BE2C (cell line): Measurements from ENCODE around the gene RAB40B.

ENCODE experiments used
- DNase-seq: peaks from one replicate; pipeline ENCODE4 v3.0.0-alpha.2; 2020
- H3K27me3 ChIP-seq: fragments of 250-450 bp; sonication (Bioruptor Pico); 2 replicates; pipeline ENCODE4 v1.5.1; 2020; ENCODE audit warnings: mild to moderate bottlenecking
- H3K36me3 ChIP-seq: fragments of 250-450 bp; sonication (Bioruptor Pico); 2 replicates; pipeline ENCODE4 v1.5.1; 2020; ENCODE audit warnings: mild to moderate bottlenecking
- H3K4me1 ChIP-seq: fragments of 250-450 bp; sonication (Bioruptor Pico); 2 replicates; pipeline ENCODE4 v1.5.1; 2020
- H3K4me3 ChIP-seq: 2 replicates; pipeline ENCODE4 v1.5.1; 2011; ENCODE audit warnings: low read depth, low read length
- H3K9me3 ChIP-seq: fragments of 250-450 bp; sonication (Bioruptor Pico); 2 replicates; pipeline ENCODE4 v1.5.1; 2020
- TF ChIP-seq, protein P1 (sequence below): IDR thresholded peaks from 2 replicates; pipeline ENCODE4 v1.5.1; 2012; ENCODE audit warnings: mild to moderate bottlenecking, low read depth, low read length

RAB40B gene

DNA sequence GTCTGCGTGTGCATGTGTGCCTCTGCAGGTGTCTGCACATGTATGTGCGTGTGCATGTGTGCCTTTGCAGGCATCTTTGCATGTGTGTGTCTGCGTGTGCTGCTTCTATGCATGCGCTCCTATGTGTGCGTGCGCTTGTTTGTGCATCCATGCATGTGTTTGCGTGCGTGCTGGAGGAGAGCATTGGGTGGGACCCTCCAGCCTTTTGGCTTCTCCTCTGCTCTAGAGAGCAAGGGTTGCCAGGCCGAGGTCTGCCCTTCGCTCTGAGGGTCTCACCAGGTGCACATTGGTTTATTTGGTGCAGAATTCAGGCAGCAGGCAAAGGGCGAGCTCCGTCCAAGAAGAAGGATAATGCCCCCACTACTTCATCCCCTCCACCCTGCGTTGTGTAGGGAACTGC is 1.1 kb upstream of the RAB40B start:
- Histone ChIP-seq H3K4me1 (no peaks in the 10 kb centered on the region), H3K27me3 (peaks cover 6% of the 10 kb centered on the region; the same call in 1 of the 2 replicates), H3K36me3 (no peaks in the 10 kb centered on the region), H3K4me3 (no peak overlapping the region), H3K9me3 (no peaks in the 10 kb centered on the region)
- DNase-seq: no peak
- TF ChIP-seq, protein P1, sequence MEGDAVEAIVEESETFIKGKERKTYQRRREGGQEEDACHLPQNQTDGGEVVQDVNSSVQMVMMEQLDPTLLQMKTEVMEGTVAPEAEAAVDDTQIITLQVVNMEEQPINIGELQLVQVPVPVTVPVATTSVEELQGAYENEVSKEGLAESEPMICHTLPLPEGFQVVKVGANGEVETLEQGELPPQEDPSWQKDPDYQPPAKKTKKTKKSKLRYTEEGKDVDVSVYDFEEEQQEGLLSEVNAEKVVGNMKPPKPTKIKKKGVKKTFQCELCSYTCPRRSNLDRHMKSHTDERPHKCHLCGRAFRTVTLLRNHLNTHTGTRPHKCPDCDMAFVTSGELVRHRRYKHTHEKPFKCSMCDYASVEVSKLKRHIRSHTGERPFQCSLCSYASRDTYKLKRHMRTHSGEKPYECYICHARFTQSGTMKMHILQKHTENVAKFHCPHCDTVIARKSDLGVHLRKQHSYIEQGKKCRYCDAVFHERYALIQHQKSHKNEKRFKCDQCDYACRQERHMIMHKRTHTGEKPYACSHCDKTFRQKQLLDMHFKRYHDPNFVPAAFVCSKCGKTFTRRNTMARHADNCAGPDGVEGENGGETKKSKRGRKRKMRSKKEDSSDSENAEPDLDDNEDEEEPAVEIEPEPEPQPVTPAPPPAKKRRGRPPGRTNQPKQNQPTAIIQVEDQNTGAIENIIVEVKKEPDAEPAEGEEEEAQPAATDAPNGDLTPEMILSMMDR: no peak

DNA sequence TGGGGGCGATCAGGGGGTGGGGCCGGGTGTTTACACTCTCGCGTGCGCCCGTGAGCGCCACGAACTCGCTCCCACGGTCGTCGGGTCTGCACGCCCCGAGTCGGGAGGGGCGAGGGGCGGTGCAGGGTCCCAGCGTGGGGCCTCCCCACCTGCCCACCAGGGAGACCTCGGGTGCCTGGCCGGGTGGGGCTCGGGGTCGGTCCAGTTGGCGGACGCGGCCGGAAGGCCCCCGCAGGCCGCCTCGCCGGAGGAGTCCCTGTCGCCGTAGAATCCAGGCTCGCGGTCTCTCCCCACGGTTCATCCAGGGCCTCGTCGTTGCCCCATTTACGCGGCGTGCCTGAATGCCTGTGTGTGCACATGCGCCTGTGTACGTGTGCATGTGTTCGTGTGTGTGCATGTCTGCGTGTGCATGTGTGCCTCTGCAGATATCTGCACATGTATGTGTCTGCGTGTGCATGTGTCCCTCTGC is 510 bp upstream of the RAB40B start:
- no peak for DNase-seq
- Histone ChIP-seq H3K4me1 (no peaks in the 10 kb centered on the region), H3K27me3 (peaks cover 6% of the 10 kb centered on the region; the same call in 1 of the 2 replicates), H3K36me3 (no peaks in the 10 kb centered on the region), H3K4me3 (peak overlapping the region; percentile 66), H3K9me3 (no peaks in the 10 kb centered on the region)
- TF ChIP-seq, protein P1: no peak

DNA sequence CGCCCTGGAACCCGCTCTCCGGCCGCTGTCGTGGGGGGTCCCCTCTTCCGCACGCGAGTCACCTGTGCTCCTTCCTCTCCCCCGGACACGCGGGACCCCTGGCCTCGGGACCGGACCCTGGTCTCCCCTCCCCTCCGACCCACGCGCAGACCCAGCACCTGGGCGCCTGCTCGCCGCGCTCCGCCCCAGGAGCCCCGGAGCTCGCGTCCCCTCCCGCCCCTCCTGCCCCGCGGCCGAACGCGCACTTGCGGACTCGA is 762 bp downstream of the RAB40B start:
- Histone ChIP-seq H3K36me3 (no peaks in the 10 kb centered on the region), H3K27me3 (peaks cover 6% of the 10 kb centered on the region; the same call in 1 of the 2 replicates), H3K9me3 (no peaks in the 10 kb centered on the region), H3K4me3 (peak overlapping the region; percentile 55), H3K4me1 (no peaks in the 10 kb centered on the region)
- TF ChIP-seq, protein P1: no peak
- no peak for DNase-seq

DNA sequence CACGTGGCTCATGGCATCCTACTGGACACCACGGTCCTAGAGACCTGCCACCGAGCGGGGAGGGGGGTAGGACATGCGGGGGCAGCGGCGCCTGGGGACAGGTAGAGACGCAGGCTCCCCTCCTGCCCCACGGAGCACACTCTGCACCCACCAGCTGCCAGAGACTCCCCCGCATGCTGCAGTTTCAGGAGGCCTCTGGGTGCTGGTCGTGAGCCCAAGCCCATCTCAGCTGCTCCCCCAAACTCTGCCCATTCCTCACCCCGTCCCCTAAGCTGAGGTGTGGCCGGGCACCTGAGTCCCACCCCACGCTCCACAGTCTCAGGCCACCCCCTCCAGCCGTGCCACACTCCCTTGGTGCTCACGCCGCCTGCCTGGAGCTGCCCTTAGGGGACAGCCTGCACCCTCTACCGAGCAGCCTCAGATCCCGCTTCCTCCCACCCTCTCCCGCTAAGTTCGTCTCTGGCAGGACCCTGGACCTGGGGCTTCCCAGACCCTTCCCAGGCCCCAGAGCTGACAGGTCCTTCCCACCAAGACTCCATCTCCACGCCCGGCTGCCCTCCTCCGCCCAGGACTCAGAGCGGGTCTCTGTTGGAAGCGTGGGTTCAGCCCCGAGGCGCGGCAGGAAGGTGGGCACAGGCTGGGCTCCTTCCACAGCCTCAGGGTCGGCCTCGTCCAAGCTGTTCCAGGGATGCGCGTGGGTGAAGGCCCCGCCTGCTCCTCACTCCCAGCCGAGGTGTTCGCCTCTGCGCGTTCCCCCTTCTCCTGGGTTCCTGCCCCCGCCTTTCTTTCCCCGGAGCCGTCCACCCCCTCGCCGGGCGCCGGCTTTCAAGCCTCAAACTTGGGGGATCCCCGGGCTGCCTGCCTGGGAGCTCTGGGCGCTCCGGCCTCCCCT is 1.3 kb downstream of the RAB40B start:
- DNase-seq: no peak
- no peaks in the 10 kb centered on the region for H3K4me1 ChIP-seq
- no peaks in the 10 kb centered on the region for H3K9me3 ChIP-seq
- no peaks in the 10 kb centered on the region for H3K36me3 ChIP-seq
- peak overlapping the region; percentile 55 for H3K4me3 ChIP-seq
- H3K27me3 ChIP-seq: peaks cover 6% of the 10 kb centered on the region; the same call in 1 of the 2 replicates
- TF ChIP-seq, protein P1: no peak

DNA sequence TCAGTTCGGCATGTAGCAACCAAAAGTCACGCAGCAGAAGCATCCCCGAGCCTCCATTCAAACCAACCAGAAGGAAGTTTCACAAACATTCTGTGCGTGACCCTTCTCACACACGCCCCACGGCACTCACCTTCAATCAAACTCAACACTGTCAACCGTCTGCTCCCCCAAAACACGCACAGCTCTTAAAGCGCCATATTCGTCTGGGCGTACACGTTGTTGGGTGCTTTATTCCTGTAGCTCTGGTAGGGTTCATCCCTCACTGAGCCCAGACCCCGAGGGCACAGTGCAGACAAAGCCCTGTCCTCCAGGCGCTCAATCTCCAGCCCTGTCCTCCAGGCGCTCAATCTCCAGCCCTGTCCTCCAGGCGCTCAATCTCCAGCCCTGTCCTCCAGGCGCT is 2.2 kb downstream of the RAB40B start:
- no peaks in the 10 kb centered on the region for H3K4me1 ChIP-seq
- TF ChIP-seq, protein P1: no peak
- H3K9me3 ChIP-seq: no peaks in the 10 kb centered on the region
- peaks cover 6% of the 10 kb centered on the region; the same call in 1 of the 2 replicates for H3K27me3 ChIP-seq
- no peak overlapping the region for H3K4me3 ChIP-seq
- no peaks in the 10 kb centered on the region for H3K36me3 ChIP-seq
- DNase-seq: no peak

DNA sequence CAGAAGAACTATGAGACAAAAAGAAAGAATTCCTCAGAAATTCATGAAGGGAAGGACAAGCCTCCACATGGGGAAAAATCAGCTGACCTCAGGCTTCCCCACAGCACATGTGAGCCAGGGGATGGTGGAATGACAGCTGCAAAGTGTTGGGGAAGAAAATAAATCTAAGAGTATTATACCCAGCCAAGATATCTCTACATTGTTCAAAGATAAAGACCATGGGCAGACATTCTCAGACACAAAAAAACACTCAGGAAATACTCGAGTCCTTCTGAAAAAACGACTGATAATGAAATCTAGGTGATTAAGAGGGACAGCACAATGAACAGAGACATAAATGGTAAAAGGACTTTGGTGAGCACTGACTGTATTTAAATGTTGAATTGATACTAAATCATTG is 3.9 kb downstream of the RAB40B start:
- no peaks in the 10 kb centered on the region for H3K9me3 ChIP-seq
- no peaks in the 10 kb centered on the region; the same call in 1 of the 2 replicates for H3K4me1 ChIP-seq
- TF ChIP-seq, protein P1: no peak
- H3K36me3 ChIP-seq: no peaks in the 10 kb centered on the region
- DNase-seq: no peak
- H3K4me3 ChIP-seq: no peak overlapping the region
- peaks cover 6% of the 10 kb centered on the region; the same call in 1 of the 2 replicates for H3K27me3 ChIP-seq
